Kidney epithelial cell (primary cell): ENCODE data around the gene SSTR5. TPM values are rescaled to one million over a fixed set of nuclear protein-coding genes. Genes with fewer than 3 reads are reported as not detected.

Experiments used
- DNase-seq: peaks from one replicate; pipeline ENCODE4 v3.0.0-alpha.2; 2010; ENCODE audit warnings: low read depth
- H3K27me3 ChIP-seq: 2 replicates; pipeline ENCODE4 v1.6.0; 2011; ENCODE audit warnings: low read length; ENCODE audit not compliant: control insufficient read depth, insufficient read depth
- H3K36me3 ChIP-seq: 2 replicates; pipeline ENCODE4 v1.5.1; 2011; ENCODE audit warnings: low read length; ENCODE audit not compliant: control insufficient read depth, insufficient read depth
- H3K4me3 ChIP-seq: 2 replicates; pipeline ENCODE4 v1.5.1; 2011; ENCODE audit warnings: low read depth, mild to moderate bottlenecking, control low read depth, low read length
- CTCF ChIP-seq: IDR thresholded peaks from 2 replicates; pipeline ENCODE4 v1.5.1; 2011; ENCODE audit warnings: mild to moderate bottlenecking, moderate library complexity, low read length, control low read depth, inconsistent platforms; ENCODE audit not compliant: insufficient read depth, poor library complexity, severe bottlenecking
- total RNA-seq: library from RNA; depleted of rRNA; stranded (reverse); fragments of >200 nt; gene quantifications from 2 replicates; pipeline ENCODE4 v1.2.3, GENCODE V29; 2015

SSTR5 gene
- total RNA-seq, 1 donor from 2014 or later, result not detected

- TF ChIP-seq CTCF, result no peak
- H3K36me3 ChIP-seq, result no peaks in the 10 kb centered on the region
- DNase-seq, result no peak
- H3K4me3 ChIP-seq, result no peak overlapping the region
- H3K27me3 ChIP-seq, result peaks cover 49% of the 10 kb centered on the region
These were observed 22.6 kb upstream of the SSTR5 start for GRCh38 chr16:1049976-1050247.

GRCh38 chr16:1050516-1050915 is 22.0 kb upstream of the SSTR5 start:
- Histone ChIP-seq H3K4me3 (no peak overlapping the region), H3K36me3 (no peaks in the 10 kb centered on the region), H3K27me3 (peaks cover 46% of the 10 kb centered on the region)
- no peak for DNase-seq
- TF ChIP-seq CTCF, result no peak

GRCh38 chr16:1050921-1051320 is 21.6 kb upstream of the SSTR5 start:
- Histone ChIP-seq H3K4me3 (no peak overlapping the region), H3K36me3 (no peaks in the 10 kb centered on the region), H3K27me3 (peaks cover 47% of the 10 kb centered on the region)
- TF ChIP-seq CTCF, result no peak
- no peak for DNase-seq

GRCh38 chr16:1051446-1051845 is 21.1 kb upstream of the SSTR5 start:
- Histone ChIP-seq H3K4me3 (no peak overlapping the region), H3K27me3 (peaks cover 46% of the 10 kb centered on the region), H3K36me3 (no peaks in the 10 kb centered on the region)
- no peak for DNase-seq
- TF ChIP-seq CTCF, result no peak

GRCh38 chr16:1052721-1053120 is 19.8 kb upstream of the SSTR5 start:
- Histone ChIP-seq H3K36me3 (no peaks in the 10 kb centered on the region), H3K27me3 (peaks cover 55% of the 10 kb centered on the region), H3K4me3 (no peak overlapping the region)
- no peak for DNase-seq
- no peak for TF ChIP-seq CTCF

GRCh38 chr16:1053121-1053521 is 19.4 kb upstream of the SSTR5 start:
- no peak for TF ChIP-seq CTCF
- Histone ChIP-seq H3K4me3 (no peak overlapping the region), H3K27me3 (peaks cover 52% of the 10 kb centered on the region), H3K36me3 (no peaks in the 10 kb centered on the region)
- DNase-seq, result no peak
